Kidney (tissue), 14 donors: Measurements from ENCODE around the gene BIVM. TPM values are rescaled to one million over a fixed set of nuclear protein-coding genes. Genes with fewer than 3 reads are reported as not detected.

ENCODE experiments used
- DNase-seq, 5 donors: peaks; one replicate each; pipeline ENCODE4 v3.0.0-alpha.2; 2013 to 2020
- FAIRE-seq: peaks from 2 replicates; lab custom pipeline; 2012; peaks lifted over from hg19 to GRCh38; lab: Jason Lieb, UNC
- H3K27ac ChIP-seq, 2 donors: one replicate each; pipeline ENCODE4 v1.7.0; 2013; ENCODE audit warnings: low read depth in 2 of 2, low read length in 2 of 2, inconsistent platforms in 1 of 2
- H3K27me3 ChIP-seq: one replicate; pipeline ENCODE4 v1.7.1; 2013; ENCODE audit warnings: low read length, inconsistent platforms; ENCODE audit not compliant: control insufficient read depth, insufficient read depth
- H3K36me3 ChIP-seq, 3 donors: one replicate each; pipeline versions ENCODE4 v1.7.0 to v1.7.1; 2013; ENCODE audit warnings: low read length in 3 of 3, control low read depth in 1 of 3, inconsistent platforms in 1 of 3; ENCODE audit not compliant: insufficient read depth in 3 of 3, control insufficient read depth in 2 of 3
- H3K4me1 ChIP-seq, 3 donors: one replicate each; pipeline versions ENCODE4 v1.7.0 to v1.7.1; 2013; ENCODE audit warnings: low read length in 3 of 3, inconsistent platforms in 1 of 3, low read depth in 1 of 3; ENCODE audit not compliant: control insufficient read depth in 2 of 3, insufficient read depth in 2 of 3
- H3K4me3 ChIP-seq, 3 donors: one replicate each; pipeline versions ENCODE4 v1.7.0 to v1.8.1; 2013; ENCODE audit warnings: low read length in 3 of 3, control low read depth in 1 of 3, inconsistent platforms in 1 of 3
- H3K9ac ChIP-seq, 3 donors: one replicate each; pipeline versions ENCODE4 v1.7.0 to v1.7.1; 2013; ENCODE audit warnings: low read length in 3 of 3, control low read depth in 1 of 3, inconsistent platforms in 1 of 3
- H3K9me3 ChIP-seq, 3 donors: one replicate each; pipeline versions ENCODE4 v1.7.0 to v1.7.1; 2013; ENCODE audit warnings: low read length in 3 of 3, control low read depth in 1 of 3, inconsistent platforms in 1 of 3; ENCODE audit not compliant: control insufficient read depth in 2 of 3, insufficient read depth in 1 of 3
- CTCF ChIP-seq: IDR thresholded peaks from 3 replicates; pipeline ENCODE4 v1.5.1; 2012; ENCODE audit warnings: mild to moderate bottlenecking, moderate library complexity, borderline replicate concordance; ENCODE audit not compliant: insufficient read depth; ENCODE audit errors: extremely low read depth
- intact Hi-C: fragments of 100-400 bp; cut with DNase I; formaldehyde crosslinking; loops from one replicate; pipeline ENCODE4 v1.11.1; 2022
- polyA plus RNA-seq: library from polyadenylated mRNA; stranded (reverse); fragments of 350-450 nt; fragmentation: Illumina TruSeq; extraction: RNeasy Lipid Tissue Mini Kit (QIAGEN cat#74804); gene quantifications from one replicate; pipeline ENCODE4 v1.2.3, GENCODE V29; 2014; ENCODE audit warnings: low read depth, low replicate concordance; ENCODE audit not compliant: insufficient read depth
- total RNA-seq: library from RNA; stranded (reverse); fragmentation: NEBNext Ultra II Directional; extraction: Animal tissue kit (Norgen Biotek cat#: 25700); gene quantifications from one replicate; pipeline ENCODE4 v1.2.1, GENCODE V29; 2021
- donor health status: control.
- donor health status: control.
- donor health status: control.
- donor health status: control.
- donor health status: control.
- donor health status: DM: yes; HTN: yes; CAD: no.
- donor health status: Normal renal cell carcinoma (clear cell type).

Gene BIVM
- total and polyA plus RNA-seq, 2 donors from 2014 or later, result 22.1 to 36.6 TPM

GRCh38 chr13:102769679-102770078, 29.2 kb upstream of the BIVM start:
- Histone ChIP-seq H3K9ac (no peak overlapping the region), H3K27ac (no peak overlapping the region), H3K4me3 (no peak overlapping the region), H3K4me1 (peaks cover 0 to 6% (median 4%) of the 10 kb centered on the region in 3 donors), H3K36me3 (peaks cover 0 to 13% (median 0%) of the 10 kb centered on the region in 3 donors), H3K9me3 (no peaks in the 10 kb centered on the region), H3K27me3 (no peaks in the 10 kb centered on the region)
- DNase-seq (no peak), FAIRE-seq (no peak)
- intact Hi-C loops, result no loop called here
- TF ChIP-seq CTCF, result no peak

GRCh38 chr13:102770435-102770834, 28.5 kb upstream of the BIVM start:
- peak; percentile 38 for FAIRE-seq
- intact Hi-C loops, result no loop called here
- no peak for TF ChIP-seq CTCF
- Histone ChIP-seq H3K27me3 (no peaks in the 10 kb centered on the region), H3K9ac (no peak overlapping the region), H3K27ac (peak overlapping the region in 1 of 2 donors; percentile 12), H3K9me3 (no peaks in the 10 kb centered on the region), H3K4me3 (no peak overlapping the region), H3K4me1 (peaks cover 0 to 6% (median 4%) of the 10 kb centered on the region in 3 donors), H3K36me3 (peaks cover 0 to 10% (median 0%) of the 10 kb centered on the region in 3 donors)
- DNase-seq, result peak in 2 of 5 donors; percentile 7 to 32

GRCh38 chr13:102771298-102772041, 27.4 kb upstream of the BIVM start:
- Histone ChIP-seq H3K27ac (no peak overlapping the region), H3K4me1 (peaks cover 0 to 6% (median 4%) of the 10 kb centered on the region in 3 donors), H3K9ac (no peak overlapping the region), H3K27me3 (no peaks in the 10 kb centered on the region), H3K9me3 (no peaks in the 10 kb centered on the region), H3K36me3 (peaks cover 0 to under 1% (median 0%) of the 10 kb centered on the region in 3 donors), H3K4me3 (no peak overlapping the region)
- DNase-seq (no peak), FAIRE-seq (no peak)
- TF ChIP-seq CTCF, result no peak
- intact Hi-C loops, result no loop called here

GRCh38 chr13:102772042-102772425, 26.9 kb upstream of the BIVM start:
- Histone ChIP-seq H3K4me3 (no peak overlapping the region), H3K27me3 (no peaks in the 10 kb centered on the region), H3K27ac (no peak overlapping the region), H3K9me3 (no peaks in the 10 kb centered on the region), H3K9ac (no peak overlapping the region), H3K36me3 (no peaks in the 10 kb centered on the region), H3K4me1 (peaks cover 0 to 6% (median 4%) of the 10 kb centered on the region in 3 donors)
- no peak for TF ChIP-seq CTCF
- intact Hi-C loops, result no loop called here
- DNase-seq (no peak), FAIRE-seq (no peak)
